ENCODE measurements around the gene CRADD. TPM values are rescaled to one million over a fixed set of nuclear protein-coding genes. Genes with fewer than 3 reads are reported as not detected.

The CRADD gene
- total RNA-seq, 6 experiments from 2014 or later, result 17.2 to 65.3 (median 30.8) TPM

DNA sequence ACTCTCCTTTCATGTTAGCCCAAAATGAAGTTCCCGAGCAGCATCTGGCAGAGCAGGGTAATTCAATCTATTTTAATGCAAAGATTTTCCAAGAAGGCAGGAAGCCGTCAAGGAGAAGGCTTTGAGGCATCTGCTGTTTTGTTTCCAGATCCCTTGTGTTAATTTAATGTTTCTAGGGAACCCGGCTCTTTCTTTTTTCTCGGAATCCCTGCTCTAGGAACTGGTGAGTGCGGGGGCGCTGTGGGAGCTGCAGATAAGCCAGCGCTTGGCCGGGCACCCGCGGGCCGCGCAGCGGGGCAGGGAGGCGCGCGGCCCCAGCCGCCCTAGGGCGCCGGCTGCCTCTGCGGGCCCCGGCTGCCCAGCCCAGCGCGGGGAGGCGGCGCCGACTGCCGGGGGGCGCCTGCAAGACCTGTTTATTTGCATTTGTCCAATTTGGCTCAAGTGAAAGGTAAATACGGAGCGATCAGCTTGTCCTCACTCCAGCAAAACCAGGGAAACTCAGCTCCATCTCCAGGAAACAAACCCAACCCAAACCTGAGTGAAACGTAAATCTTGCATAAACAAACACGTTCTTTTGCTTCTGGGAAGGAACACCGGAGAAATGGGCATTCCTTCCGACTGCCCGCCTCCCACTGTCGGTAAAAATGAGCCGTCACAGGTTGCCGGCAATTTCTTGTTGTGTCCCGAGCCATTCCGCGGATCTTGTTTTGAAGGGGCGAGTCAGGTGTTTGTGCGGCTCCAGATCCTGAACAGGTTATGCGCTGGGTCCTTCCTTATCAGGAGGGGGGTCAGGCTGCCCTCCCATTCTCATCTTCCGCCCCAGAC is 65.1 kb downstream of the CRADD start:
- Histone ChIP-seq H3K4me3 (peak overlapping the region; percentile 32 to 63 (median 58)), H3K27ac (peak overlapping the region; percentile 72 to 93 (median 91)), H3K4me1 (peaks cover 0 to 35% (median 15%) of the 10 kb centered on the region in 4 donors), H3K36me3 (no peaks in the 10 kb centered on the region), H3K27me3 (no peaks in the 10 kb centered on the region), H3K9me3 (no peaks in the 10 kb centered on the region)
- under 1% methylated on average over 31 of the region's 45 CpGs for WGBS (ENCODE audit: insufficient coverage, low coverage, low lambda C conversion rate, missing lambda C conversion rate)
- intact Hi-C loops (cut with DNase I), result no loop called here
- TF ChIP-seq POLR2A (IDR thresholded peaks at IDR 0.05), result peak; percentile 59
- TF ChIP-seq, protein P1, sequence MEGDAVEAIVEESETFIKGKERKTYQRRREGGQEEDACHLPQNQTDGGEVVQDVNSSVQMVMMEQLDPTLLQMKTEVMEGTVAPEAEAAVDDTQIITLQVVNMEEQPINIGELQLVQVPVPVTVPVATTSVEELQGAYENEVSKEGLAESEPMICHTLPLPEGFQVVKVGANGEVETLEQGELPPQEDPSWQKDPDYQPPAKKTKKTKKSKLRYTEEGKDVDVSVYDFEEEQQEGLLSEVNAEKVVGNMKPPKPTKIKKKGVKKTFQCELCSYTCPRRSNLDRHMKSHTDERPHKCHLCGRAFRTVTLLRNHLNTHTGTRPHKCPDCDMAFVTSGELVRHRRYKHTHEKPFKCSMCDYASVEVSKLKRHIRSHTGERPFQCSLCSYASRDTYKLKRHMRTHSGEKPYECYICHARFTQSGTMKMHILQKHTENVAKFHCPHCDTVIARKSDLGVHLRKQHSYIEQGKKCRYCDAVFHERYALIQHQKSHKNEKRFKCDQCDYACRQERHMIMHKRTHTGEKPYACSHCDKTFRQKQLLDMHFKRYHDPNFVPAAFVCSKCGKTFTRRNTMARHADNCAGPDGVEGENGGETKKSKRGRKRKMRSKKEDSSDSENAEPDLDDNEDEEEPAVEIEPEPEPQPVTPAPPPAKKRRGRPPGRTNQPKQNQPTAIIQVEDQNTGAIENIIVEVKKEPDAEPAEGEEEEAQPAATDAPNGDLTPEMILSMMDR (IDR thresholded peaks at IDR 0.05), result peak; percentile 19 to 58 (median 40)
- DNase-seq, result peak; percentile 83 to 84 (median 84)
- ATAC-seq, result peak; percentile 87 to 97 (median 92)

- Histone ChIP-seq H3K9me3 (no peaks in the 10 kb centered on the region), H3K27me3 (no peaks in the 10 kb centered on the region), H3K36me3 (no peaks in the 10 kb centered on the region), H3K27ac (peak overlapping the region; percentile 72 to 93 (median 91)), H3K4me3 (peak overlapping the region in 1 of 3 donors; percentile 58), H3K4me1 (peaks cover 0 to 25% (median 11%) of the 10 kb centered on the region in 4 donors)
- TF ChIP-seq, protein P1 (IDR thresholded peaks at IDR 0.05), result no peak
- no peak for TF ChIP-seq POLR2A (IDR thresholded peaks at IDR 0.05)
- ATAC-seq (no peak), DNase-seq (no peak)
- intact Hi-C loops (cut with DNase I), result no loop called here
- WGBS (ENCODE audit: insufficient coverage, low coverage, low lambda C conversion rate, missing lambda C conversion rate), result 87% methylated on average over 8 of the region's 9 CpGs
Measured at GRCh38 chr12:93743229-93743998, 66.2 kb downstream of the CRADD start.

DNA sequence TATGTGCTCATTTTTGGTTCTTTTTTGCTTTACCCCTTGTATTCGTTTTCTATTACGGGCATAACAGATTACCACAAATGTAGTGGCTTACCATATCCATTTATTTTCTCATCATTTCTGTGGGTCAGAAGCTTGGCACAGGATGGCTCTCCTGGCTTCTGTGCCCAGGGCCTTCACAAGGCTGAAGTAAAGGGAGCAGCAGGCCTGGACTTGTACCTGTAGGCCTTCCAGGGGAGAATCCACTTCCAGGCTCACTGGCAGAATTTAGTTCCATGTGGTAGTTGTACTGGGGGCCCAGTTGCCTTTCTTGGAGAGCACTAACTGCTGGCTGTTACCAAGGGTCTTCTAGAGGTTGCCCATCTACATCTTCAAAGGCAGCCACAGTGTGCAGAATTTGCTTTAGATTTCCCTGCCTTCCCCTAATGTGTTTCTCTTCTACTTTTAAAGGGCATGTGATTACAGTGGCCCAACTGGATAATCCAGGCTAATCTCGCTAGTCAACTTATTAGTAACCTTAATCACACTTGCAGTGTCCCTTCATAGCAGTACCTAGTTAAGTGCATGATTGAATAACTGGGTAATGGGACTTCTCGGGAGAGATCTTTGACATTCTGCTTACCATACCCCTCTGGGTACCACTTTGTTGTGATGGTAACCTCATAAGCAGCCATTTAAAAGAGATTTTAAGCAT is 67.0 kb downstream of the CRADD start:
- ATAC-seq (no peak), DNase-seq (no peak)
- TF ChIP-seq POLR2A (IDR thresholded peaks at IDR 0.05), result no peak
- Histone ChIP-seq H3K9me3 (no peaks in the 10 kb centered on the region), H3K4me1 (peaks cover 0 to 31% (median 10%) of the 10 kb centered on the region in 4 donors), H3K27me3 (no peaks in the 10 kb centered on the region), H3K36me3 (no peaks in the 10 kb centered on the region), H3K27ac (no peak overlapping the region), H3K4me3 (no peak overlapping the region)
- intact Hi-C loops (cut with DNase I), result no loop called here
- WGBS (ENCODE audit: insufficient coverage, low coverage, low lambda C conversion rate, missing lambda C conversion rate), result 94% methylated on average over 4 of the region's 4 CpGs

DNA sequence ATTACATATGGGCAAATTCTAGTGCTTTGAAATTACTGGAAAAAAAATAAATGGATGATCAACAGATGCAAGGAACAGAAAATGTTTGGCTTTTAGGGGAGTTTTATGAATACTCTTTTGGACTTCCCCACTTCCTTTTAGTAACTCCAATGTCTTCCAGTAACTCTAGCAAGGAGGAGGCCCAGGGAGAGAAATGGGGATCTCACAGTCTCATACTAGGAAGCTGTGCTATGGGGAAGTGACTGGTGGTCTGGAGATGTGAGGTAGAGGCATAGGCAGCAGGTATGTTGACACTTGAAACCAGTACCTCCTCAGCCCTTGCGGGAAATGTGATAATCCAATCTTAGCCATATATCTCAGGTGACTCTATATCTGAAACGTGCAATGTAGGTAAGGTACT is 68.1 kb downstream of the CRADD start:
- DNase-seq (no peak), ATAC-seq (no peak)
- H3K4me1 ChIP-seq, result peaks cover 0 to 39% (median 12%) of the 10 kb centered on the region in 4 donors
- 88% methylated on average over 2 of the region's 2 CpGs for WGBS (ENCODE audit: insufficient coverage, low coverage, low lambda C conversion rate, missing lambda C conversion rate)
- H3K9me3 ChIP-seq, result no peaks in the 10 kb centered on the region
- intact Hi-C loops (cut with DNase I), result no loop called here
- H3K27ac ChIP-seq, result no peak overlapping the region
- no peaks in the 10 kb centered on the region for H3K27me3 ChIP-seq
- H3K36me3 ChIP-seq, result no peaks in the 10 kb centered on the region
- H3K4me3 ChIP-seq, result no peak overlapping the region
- no peak for TF ChIP-seq POLR2A (IDR thresholded peaks at IDR 0.05)
- TF ChIP-seq, protein P1 (IDR thresholded peaks at IDR 0.05), result no peak
